Measurements from ENCODE around the gene CEACAM4. TPM values are rescaled to one million over a fixed set of nuclear protein-coding genes. Genes with fewer than 3 reads are reported as not detected.
"Not testable (repeated sequence)": the region's sequence is repeated elsewhere in the genome, so short reads cannot be mapped to it uniquely, and the experiment has no call there.

CEACAM4 gene
- polyA plus RNA-seq, 1 donor (not counting 4 experiments of a cell fraction or from before 2014, with no cell fraction given) = not detected

DNA sequence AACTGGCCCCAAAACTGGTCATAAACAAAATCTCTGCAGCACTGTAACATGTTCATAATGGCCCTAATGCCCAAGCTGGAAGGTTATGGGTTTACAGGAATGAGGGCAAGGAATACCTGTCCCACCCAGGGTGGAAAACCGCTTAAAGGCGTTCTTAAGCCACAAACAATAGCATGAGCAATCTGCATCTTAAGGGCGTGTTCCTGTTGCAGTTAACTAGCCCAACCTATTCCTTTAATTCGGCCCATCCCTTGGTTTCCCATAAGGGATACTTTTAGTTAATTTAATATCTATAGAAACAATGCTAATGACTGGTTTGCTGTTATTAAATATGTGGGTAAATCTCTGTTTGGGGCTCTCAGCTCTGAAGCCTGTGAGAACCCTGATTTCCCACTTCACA, 45.8 kb downstream of the CEACAM4 start:
- H3K4me3 ChIP-seq (ENCODE audit: control insufficient read depth in 2 of 3, extremely low read depth in 1 of 3, insufficient read depth in 2 of 3, low read depth in 1 of 3, low read length in 3 of 3); H3K79me2 ChIP-seq (ENCODE audit: control insufficient read depth, insufficient read depth, low read length); H3K4me1 ChIP-seq (ENCODE audit: control insufficient read depth, extremely low read depth, insufficient read depth, low read length); dilution Hi-C loops (cut with MboI; ENCODE audit: extremely low pct_ligation_motif_present, low sequenced_read_pairs); H3K9ac ChIP-seq (ENCODE audit: control insufficient read depth, extremely low read depth, insufficient read depth, low read length); H3K9me1 ChIP-seq (ENCODE audit: control insufficient read depth, extremely low read depth, insufficient read depth, low read length); H3K36me3 ChIP-seq (ENCODE audit: control insufficient read depth in 2 of 2, extremely low read depth in 1 of 2, insufficient read depth in 2 of 2, low read length in 2 of 2); H3K27me3 ChIP-seq (ENCODE audit: control insufficient read depth, extremely low read depth, insufficient read depth, low read length); DNase-seq (ENCODE audit: low read depth, low spot score); FAIRE-seq; H3K4me2 ChIP-seq (ENCODE audit: control insufficient read depth, extremely low read depth, insufficient read depth, low read depth, low read length); H3K9me3 ChIP-seq (ENCODE audit: control insufficient read depth, low read depth, low read length); H2AFZ ChIP-seq (ENCODE audit: control insufficient read depth, low read length); H4K20me1 ChIP-seq (ENCODE audit: control insufficient read depth, extremely low read depth, insufficient read depth, low read length); H3K27ac ChIP-seq (ENCODE audit: control insufficient read depth, insufficient read depth, low read length): not testable (repeated sequence)

DNA sequence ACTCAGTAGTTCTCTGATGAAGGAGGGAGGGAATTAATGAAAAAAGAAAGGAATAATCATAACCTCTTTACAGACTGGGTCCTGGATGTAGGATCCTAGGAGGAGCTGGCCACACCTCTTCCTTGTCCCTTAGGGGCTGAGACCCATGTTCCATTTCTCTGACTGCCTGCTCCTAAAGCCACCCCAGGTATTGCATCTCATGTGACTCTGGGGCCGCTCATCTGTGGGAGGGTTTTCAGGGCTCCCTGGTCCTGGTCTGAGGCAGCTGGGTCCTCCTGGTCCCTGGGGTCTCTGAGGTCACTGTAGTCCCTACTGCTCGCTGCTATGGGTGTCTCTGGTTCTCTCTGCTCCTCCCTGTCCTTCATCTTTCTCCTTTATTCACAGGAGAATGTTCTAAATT, 48.0 kb downstream of the CEACAM4 start:
- Histone ChIP-seq H3K4me3 (ENCODE audit: control insufficient read depth in 2 of 3, extremely low read depth in 1 of 3, insufficient read depth in 2 of 3, low read depth in 1 of 3, low read length in 3 of 3) (no peak overlapping the region), H3K9me3 (ENCODE audit: control insufficient read depth, low read depth, low read length) (peaks cover 4% of the 10 kb centered on the region), H3K4me1 (ENCODE audit: control insufficient read depth, extremely low read depth, insufficient read depth, low read length) (no peaks in the 10 kb centered on the region), H3K9me1 (ENCODE audit: control insufficient read depth, extremely low read depth, insufficient read depth, low read length) (no peaks in the 10 kb centered on the region), H4K20me1 (ENCODE audit: control insufficient read depth, extremely low read depth, insufficient read depth, low read length) (no peaks in the 10 kb centered on the region), H3K36me3 (ENCODE audit: control insufficient read depth in 2 of 2, extremely low read depth in 1 of 2, insufficient read depth in 2 of 2, low read length in 2 of 2) (no peaks in the 10 kb centered on the region), H3K27me3 (ENCODE audit: control insufficient read depth, extremely low read depth, insufficient read depth, low read length) (no peaks in the 10 kb centered on the region), H3K4me2 (ENCODE audit: control insufficient read depth, extremely low read depth, insufficient read depth, low read depth, low read length) (no peak overlapping the region), H3K79me2 (ENCODE audit: control insufficient read depth, insufficient read depth, low read length) (no peaks in the 10 kb centered on the region), H3K27ac (ENCODE audit: control insufficient read depth, insufficient read depth, low read length) (no peak overlapping the region), H3K9ac (ENCODE audit: control insufficient read depth, extremely low read depth, insufficient read depth, low read length) (no peak overlapping the region), H2AFZ (ENCODE audit: control insufficient read depth, low read length) (no peak overlapping the region)
- dilution Hi-C loops (cut with MboI; ENCODE audit: extremely low pct_ligation_motif_present, low sequenced_read_pairs) = no loop called here
- no peak for TF ChIP-seq EZH2 (IDR thresholded peaks at IDR 0.05; ENCODE audit: low read length)
- TF ChIP-seq, protein P1, sequence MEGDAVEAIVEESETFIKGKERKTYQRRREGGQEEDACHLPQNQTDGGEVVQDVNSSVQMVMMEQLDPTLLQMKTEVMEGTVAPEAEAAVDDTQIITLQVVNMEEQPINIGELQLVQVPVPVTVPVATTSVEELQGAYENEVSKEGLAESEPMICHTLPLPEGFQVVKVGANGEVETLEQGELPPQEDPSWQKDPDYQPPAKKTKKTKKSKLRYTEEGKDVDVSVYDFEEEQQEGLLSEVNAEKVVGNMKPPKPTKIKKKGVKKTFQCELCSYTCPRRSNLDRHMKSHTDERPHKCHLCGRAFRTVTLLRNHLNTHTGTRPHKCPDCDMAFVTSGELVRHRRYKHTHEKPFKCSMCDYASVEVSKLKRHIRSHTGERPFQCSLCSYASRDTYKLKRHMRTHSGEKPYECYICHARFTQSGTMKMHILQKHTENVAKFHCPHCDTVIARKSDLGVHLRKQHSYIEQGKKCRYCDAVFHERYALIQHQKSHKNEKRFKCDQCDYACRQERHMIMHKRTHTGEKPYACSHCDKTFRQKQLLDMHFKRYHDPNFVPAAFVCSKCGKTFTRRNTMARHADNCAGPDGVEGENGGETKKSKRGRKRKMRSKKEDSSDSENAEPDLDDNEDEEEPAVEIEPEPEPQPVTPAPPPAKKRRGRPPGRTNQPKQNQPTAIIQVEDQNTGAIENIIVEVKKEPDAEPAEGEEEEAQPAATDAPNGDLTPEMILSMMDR (optimal IDR thresholded peaks at IDR 0.05 in 1 of 3, IDR thresholded peaks at IDR 0.05 in 1 of 3, conservative IDR thresholded peaks at IDR 0.05 in 1 of 3; ENCODE audit: extremely low read depth in 1 of 3, insufficient read depth in 2 of 3, low read length in 3 of 3) = no peak
- no peak for DNase-seq (ENCODE audit: low read depth, low spot score)
- FAIRE-seq = no peak

DNA sequence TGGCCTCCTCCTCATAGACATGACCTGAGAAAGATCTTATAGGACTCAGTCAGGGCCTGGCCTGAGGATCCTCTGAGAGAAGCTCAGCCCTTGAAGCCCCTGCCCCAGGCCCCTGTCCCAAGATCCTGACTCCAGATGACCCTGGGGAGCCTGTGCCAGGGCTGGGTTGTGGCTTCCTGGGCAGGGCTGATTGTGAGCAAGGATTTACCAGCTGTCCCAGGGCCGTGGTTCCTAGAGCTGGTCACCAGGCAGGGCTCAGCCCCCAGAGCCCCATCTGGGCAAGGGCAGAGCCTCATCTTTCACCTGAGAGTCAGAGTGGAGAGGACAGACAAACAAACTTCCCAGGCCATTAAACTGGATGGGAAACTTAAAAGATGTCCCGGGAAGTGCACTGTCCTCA, 49.0 kb downstream of the CEACAM4 start:
- H3K9me3 ChIP-seq (ENCODE audit: control insufficient read depth, low read depth, low read length) = peaks cover 4% of the 10 kb centered on the region
- H3K4me2 ChIP-seq (ENCODE audit: control insufficient read depth, extremely low read depth, insufficient read depth, low read depth, low read length) = no peak overlapping the region
- no peak overlapping the region for H2AFZ ChIP-seq (ENCODE audit: control insufficient read depth, low read length)
- no peaks in the 10 kb centered on the region for H3K79me2 ChIP-seq (ENCODE audit: control insufficient read depth, insufficient read depth, low read length)
- TF ChIP-seq, protein P1 (optimal IDR thresholded peaks at IDR 0.05 in 1 of 3, IDR thresholded peaks at IDR 0.05 in 1 of 3, conservative IDR thresholded peaks at IDR 0.05 in 1 of 3; ENCODE audit: extremely low read depth in 1 of 3, insufficient read depth in 2 of 3, low read length in 3 of 3) = no peak
- TF ChIP-seq EZH2 (IDR thresholded peaks at IDR 0.05; ENCODE audit: low read length) = no peak
- H3K27ac ChIP-seq (ENCODE audit: control insufficient read depth, insufficient read depth, low read length) = no peak overlapping the region
- H3K4me1 ChIP-seq (ENCODE audit: control insufficient read depth, extremely low read depth, insufficient read depth, low read length) = no peaks in the 10 kb centered on the region
- DNase-seq (ENCODE audit: low read depth, low spot score) (no peak), FAIRE-seq (no peak)
- H3K27me3 ChIP-seq (ENCODE audit: control insufficient read depth, extremely low read depth, insufficient read depth, low read length) = peaks cover 5% of the 10 kb centered on the region
- dilution Hi-C loops (cut with MboI; ENCODE audit: extremely low pct_ligation_motif_present, low sequenced_read_pairs) = no loop called here
- H3K9me1 ChIP-seq (ENCODE audit: control insufficient read depth, extremely low read depth, insufficient read depth, low read length) = no peaks in the 10 kb centered on the region
- no peak overlapping the region for H3K4me3 ChIP-seq (ENCODE audit: control insufficient read depth in 2 of 3, extremely low read depth in 1 of 3, insufficient read depth in 2 of 3, low read depth in 1 of 3, low read length in 3 of 3)
- H3K9ac ChIP-seq (ENCODE audit: control insufficient read depth, extremely low read depth, insufficient read depth, low read length) = no peak overlapping the region
- no peaks in the 10 kb centered on the region for H3K36me3 ChIP-seq (ENCODE audit: control insufficient read depth in 2 of 2, extremely low read depth in 1 of 2, insufficient read depth in 2 of 2, low read length in 2 of 2)
- no peaks in the 10 kb centered on the region for H4K20me1 ChIP-seq (ENCODE audit: control insufficient read depth, extremely low read depth, insufficient read depth, low read length)

Measured in keratinocyte (primary cell).